Prostate gland (tissue), 2 donors: ENCODE results near the gene SYCP1. TPM values are rescaled to one million over a fixed set of nuclear protein-coding genes. Genes with fewer than 3 reads are reported as not detected.
"Not testable (repeated sequence)": the region's sequence is repeated elsewhere in the genome, so short reads cannot be mapped to it uniquely, and the experiment has no call there.

ENCODE experiments used
- DNase-seq: peaks from one replicate; pipeline ENCODE4 v3.0.0-alpha.2; 2019; ENCODE audit warnings: low spot score
- H3K27ac ChIP-seq, 2 donors: fragments of 200-600 bp; sonication (generic); 2 replicates each; pipeline ENCODE4 v1.5.1; 2017 to 2019
- H3K27me3 ChIP-seq: fragments of 200-600 bp; sonication (generic); replicated peaks from 2 replicates; pipeline ENCODE4 v1.5.1; 2019; ENCODE audit not compliant: insufficient read depth
- H3K36me3 ChIP-seq, 2 donors: fragments of 200-600 bp; sonication (generic); 1 replicate in 1 of 2; 2 replicates in 1 of 2; pipeline versions ENCODE4 v1.5.1 to v1.8.1; 2017 to 2019
- H3K4me1 ChIP-seq: fragments of 200-600 bp; sonication (generic); replicated peaks from 2 replicates; pipeline ENCODE4 v1.5.1; 2019
- H3K4me3 ChIP-seq, 2 donors: fragments of 200-600 bp; sonication (generic); 2 replicates each; pipeline ENCODE4 v1.5.1; 2017 to 2019
- H3K9me3 ChIP-seq: fragments of 200-600 bp; sonication (generic); 2 replicates; pipeline ENCODE4 v1.5.1; 2017
- POLR2A ChIP-seq: fragments of 450-650 bp; IDR thresholded peaks from one replicate; pipeline ENCODE4 v1.6.1; 2016; ENCODE audit warnings: antibody characterized with exemption, mild to moderate bottlenecking
- POLR2AphosphoS5 ChIP-seq: sonication (generic); formaldehyde crosslinking; IDR thresholded peaks from one replicate; pipeline ENCODE4 v1.6.1; 2017; ENCODE audit warnings: antibody characterized with exemption
- WGBS: methylation state at CpG from one replicate; pipeline ENCODE4 v1.1.5; 2018; 5-methylcytosine and 5-hydroxymethylcytosine counted together
- intact Hi-C: fragments of 100-400 bp; cut with DNase I; formaldehyde crosslinking; loops from one replicate; pipeline ENCODE4 v1.14.2; 2022
- total RNA-seq, 2 donors: library from RNA; depleted of rRNA; stranded (reverse); fragments of >200 nt; gene quantifications; one replicate each; pipeline ENCODE4 v1.1.0, GENCODE V29; 2016
- TF ChIP-seq, protein P1 (sequence below), 4 experiments: fragments of 200-600 bp in 2 of 4; fragments of 450-650 bp in 2 of 4; sonication (generic) in 2 of 4; IDR thresholded peaks; 1 replicate in 3 of 4; 2 replicates in 1 of 4; pipeline ENCODE4 v1.5.1; 2016 to 2019; ENCODE audit warnings: antibody characterized with exemption in 4 of 4, mild to moderate bottlenecking in 2 of 4, moderate library complexity in 2 of 4

SYCP1 gene
- total RNA-seq, 2 donors from 2014 or later = 9.3 TPM; not detected in 1

DNA sequence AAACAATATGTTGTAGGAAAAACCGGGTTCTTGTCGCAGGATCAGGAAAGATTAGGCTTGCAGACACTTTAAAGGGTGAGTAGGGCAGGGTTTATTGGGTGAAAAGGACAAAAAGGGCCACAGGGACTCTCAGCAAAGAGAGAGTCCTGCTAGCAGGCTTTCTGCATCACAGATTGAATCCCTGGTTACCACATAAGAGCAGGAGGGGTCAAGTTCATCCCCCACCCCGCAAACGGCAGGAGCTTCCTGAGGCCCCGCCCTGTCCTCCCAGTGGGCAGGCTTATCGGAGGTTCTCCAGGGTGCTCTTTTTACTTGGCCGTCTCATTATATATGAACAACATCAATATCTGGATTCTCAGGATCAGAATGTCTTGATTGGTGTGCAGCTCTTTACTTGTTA, 47.7 kb downstream of the SYCP1 start:
- 46% methylated on average over 7 of the region's 7 CpGs for WGBS
- Histone ChIP-seq H3K36me3 (no peaks in the 10 kb centered on the region), H3K9me3 (no peaks in the 10 kb centered on the region), H3K4me1 (no peaks in the 10 kb centered on the region), H3K4me3 (no peak overlapping the region), H3K27me3 (no peaks in the 10 kb centered on the region), H3K27ac (no peak overlapping the region)
- TF ChIP-seq, protein P1, sequence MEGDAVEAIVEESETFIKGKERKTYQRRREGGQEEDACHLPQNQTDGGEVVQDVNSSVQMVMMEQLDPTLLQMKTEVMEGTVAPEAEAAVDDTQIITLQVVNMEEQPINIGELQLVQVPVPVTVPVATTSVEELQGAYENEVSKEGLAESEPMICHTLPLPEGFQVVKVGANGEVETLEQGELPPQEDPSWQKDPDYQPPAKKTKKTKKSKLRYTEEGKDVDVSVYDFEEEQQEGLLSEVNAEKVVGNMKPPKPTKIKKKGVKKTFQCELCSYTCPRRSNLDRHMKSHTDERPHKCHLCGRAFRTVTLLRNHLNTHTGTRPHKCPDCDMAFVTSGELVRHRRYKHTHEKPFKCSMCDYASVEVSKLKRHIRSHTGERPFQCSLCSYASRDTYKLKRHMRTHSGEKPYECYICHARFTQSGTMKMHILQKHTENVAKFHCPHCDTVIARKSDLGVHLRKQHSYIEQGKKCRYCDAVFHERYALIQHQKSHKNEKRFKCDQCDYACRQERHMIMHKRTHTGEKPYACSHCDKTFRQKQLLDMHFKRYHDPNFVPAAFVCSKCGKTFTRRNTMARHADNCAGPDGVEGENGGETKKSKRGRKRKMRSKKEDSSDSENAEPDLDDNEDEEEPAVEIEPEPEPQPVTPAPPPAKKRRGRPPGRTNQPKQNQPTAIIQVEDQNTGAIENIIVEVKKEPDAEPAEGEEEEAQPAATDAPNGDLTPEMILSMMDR (IDR thresholded peaks at IDR 0.05) = no peak
- TF ChIP-seq POLR2A (no peak), POLR2AphosphoS5 (no peak)
- intact Hi-C loops = no loop called here
- no peak for DNase-seq

DNA sequence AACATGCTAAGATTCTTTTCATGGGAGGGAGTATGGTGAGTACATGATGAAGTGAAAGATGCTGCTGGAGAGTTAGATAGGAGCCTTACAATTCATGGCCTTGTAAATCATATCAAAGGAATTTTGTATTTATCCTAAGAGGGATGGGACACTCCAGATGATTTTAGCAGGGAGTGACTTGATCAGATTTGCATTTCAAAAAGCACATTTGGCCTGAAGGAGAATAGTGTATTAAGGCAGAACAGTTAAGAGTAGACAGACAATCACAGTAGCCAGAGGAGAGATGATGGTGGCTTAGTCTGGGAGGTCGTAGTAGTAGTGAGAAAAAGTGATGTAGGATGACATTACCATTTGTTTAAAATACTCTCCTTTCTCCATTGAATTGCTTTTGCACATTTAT, 48.8 kb downstream of the SYCP1 start:
- DNase-seq = no peak
- H3K4me3 ChIP-seq = no peak overlapping the region
- TF ChIP-seq POLR2AphosphoS5 = no peak
- TF ChIP-seq POLR2A = no peak
- TF ChIP-seq, protein P1 (IDR thresholded peaks at IDR 0.05) = no peak
- no peaks in the 10 kb centered on the region for H3K27me3 ChIP-seq
- intact Hi-C loops = no loop called here
- H3K36me3 ChIP-seq = no peaks in the 10 kb centered on the region
- H3K9me3 ChIP-seq = no peaks in the 10 kb centered on the region
- H3K4me1 ChIP-seq = no peaks in the 10 kb centered on the region
- WGBS = 89% methylated on average over 1 of the region's 1 CpG
- no peak overlapping the region for H3K27ac ChIP-seq

DNA sequence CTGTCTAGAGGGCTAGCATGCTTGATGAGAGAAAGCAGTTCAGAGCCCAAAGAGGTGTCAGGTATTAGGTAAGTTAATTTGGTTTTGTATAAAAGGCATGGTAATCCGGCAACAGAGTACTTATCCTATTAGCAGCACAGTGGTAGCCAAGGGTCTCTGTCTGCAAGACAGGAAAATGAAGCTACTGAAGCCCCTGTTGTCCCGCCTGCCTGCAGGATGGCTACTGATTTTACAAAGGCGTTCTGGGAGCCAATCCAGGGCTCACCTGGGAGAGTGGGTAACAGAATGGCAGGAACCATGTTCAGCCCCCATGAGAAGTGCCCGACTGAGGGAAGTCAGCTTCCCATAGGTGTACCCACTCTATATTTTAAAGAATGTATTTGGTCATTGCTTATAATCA, 61.1 kb downstream of the SYCP1 start:
- H3K4me1 ChIP-seq, H3K27me3 ChIP-seq, H3K4me3 ChIP-seq, H3K27ac ChIP-seq, DNase-seq, intact Hi-C loops, H3K36me3 ChIP-seq, H3K9me3 ChIP-seq: not testable (repeated sequence)
- 70% methylated on average over 4 of the region's 4 CpGs for WGBS

DNA sequence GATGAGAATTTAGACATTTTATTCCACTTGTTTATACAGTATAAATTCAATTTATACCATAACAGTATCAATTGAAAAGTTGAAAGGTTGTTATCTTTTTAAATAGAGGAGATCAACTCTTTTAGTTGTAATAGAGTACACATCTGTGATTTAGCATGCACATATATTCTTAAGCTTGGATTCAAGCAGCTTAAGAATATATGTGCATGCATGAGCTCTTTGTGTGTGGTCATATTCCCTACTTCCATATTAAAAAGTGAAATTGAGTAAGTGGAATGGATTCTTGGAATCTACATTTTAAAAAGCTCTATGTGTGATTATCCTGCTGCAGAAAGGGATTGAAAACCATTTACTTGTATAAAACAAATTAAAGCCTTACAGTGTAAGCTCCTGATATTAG, 71.9 kb downstream of the SYCP1 start:
- no peaks in the 10 kb centered on the region for H3K27me3 ChIP-seq
- intact Hi-C loops = loop anchor here (10.0 kb wide), 1 partner anchor 72 kb away; the partner anchor contains the start of gene SYCP1
- DNase-seq = no peak
- no peaks in the 10 kb centered on the region for H3K36me3 ChIP-seq
- H3K4me1 ChIP-seq = no peaks in the 10 kb centered on the region
- TF ChIP-seq POLR2AphosphoS5 (no peak), POLR2A (no peak)
- TF ChIP-seq, protein P1 (IDR thresholded peaks at IDR 0.05) = no peak
- no peaks in the 10 kb centered on the region for H3K9me3 ChIP-seq
- no peak overlapping the region for H3K27ac ChIP-seq
- no peak overlapping the region for H3K4me3 ChIP-seq

DNA sequence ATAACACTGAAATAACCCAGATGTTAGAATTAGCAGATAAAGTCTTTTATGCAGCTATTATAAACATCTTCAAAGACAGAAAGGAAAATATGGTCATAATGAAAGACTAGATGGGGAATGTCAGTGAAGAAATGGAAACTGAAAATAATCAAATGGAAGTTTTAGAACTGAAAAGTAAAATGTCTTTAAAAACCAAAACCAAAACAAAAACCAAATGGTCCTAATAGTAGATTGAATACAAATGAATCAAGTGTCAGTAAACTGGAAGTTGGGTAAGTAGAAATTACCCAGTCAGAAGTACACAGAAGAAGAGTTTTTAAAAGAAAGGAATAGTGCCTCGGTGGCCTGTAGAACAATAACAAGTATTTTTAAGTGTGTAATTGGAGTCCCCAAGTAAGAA, 72.7 kb downstream of the SYCP1 start:
- 86% methylated on average over 1 of the region's 1 CpG for WGBS
- no peak for TF ChIP-seq POLR2A
- no peak for TF ChIP-seq POLR2AphosphoS5
- TF ChIP-seq, protein P1 (IDR thresholded peaks at IDR 0.05) = no peak
- no peaks in the 10 kb centered on the region for H3K4me1 ChIP-seq

More for the DNA sequence above, 72.7 kb downstream of the SYCP1 start:
- no peak overlapping the region for H3K27ac ChIP-seq
- H3K27me3 ChIP-seq = no peaks in the 10 kb centered on the region
- no peaks in the 10 kb centered on the region for H3K9me3 ChIP-seq
- no peaks in the 10 kb centered on the region for H3K36me3 ChIP-seq
- DNase-seq = no peak
- intact Hi-C loops = loop anchor here (10.0 kb wide), 1 partner anchor 73 kb away; the partner anchor contains the start of gene SYCP1
- no peak overlapping the region for H3K4me3 ChIP-seq
